ENCODE results near the gene FAM174C. TPM values are rescaled to one million over a fixed set of nuclear protein-coding genes. Genes with fewer than 3 reads are reported as not detected.
A peak's percentile ranks its signal among the peaks of the same experiment; 100 is the strongest.

FAM174C gene
- total and polyA plus RNA-seq, 2 donors, result 29.2 to 62.2 TPM

DNA sequence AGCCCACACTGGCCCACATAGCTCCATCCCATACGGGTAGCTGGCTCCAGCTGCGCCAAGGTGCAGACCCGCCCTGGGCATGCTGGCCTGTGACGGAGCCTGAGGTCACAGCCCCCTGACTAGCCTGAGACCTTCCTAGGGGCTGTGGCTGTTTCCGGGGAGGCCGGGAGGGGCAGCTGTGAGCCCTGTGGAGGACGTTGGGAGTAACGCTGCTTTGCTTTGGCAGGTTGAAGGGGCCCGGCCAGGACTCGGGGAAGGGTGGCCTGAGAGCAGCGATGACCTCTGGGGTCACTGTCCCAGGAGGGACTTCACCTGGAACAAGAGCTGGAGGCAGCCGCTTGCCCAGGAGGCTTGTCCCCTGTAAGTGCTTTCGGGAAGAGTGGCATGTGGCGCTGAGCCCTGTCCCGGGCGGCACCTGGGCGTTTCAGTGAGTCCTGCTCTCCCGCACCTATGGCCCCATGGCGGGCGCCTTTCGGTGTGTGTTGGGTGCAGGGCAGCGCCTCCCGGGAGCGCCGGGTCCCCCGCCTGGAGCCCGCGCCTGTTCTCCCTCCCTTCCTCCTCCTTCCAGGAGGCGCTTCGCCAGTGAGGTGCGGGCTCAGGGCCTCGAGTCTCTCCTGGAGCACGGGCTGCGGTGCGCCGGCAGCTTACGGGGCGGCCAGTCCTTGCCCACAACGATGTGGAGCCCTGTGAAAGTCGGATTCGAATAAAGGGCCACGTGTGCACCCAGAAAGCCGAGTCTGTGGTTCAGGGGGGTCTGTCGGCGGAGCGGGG lies 1.1 kb upstream of the FAM174C start:
- Histone ChIP-seq H3K4me3 (ENCODE audit: low read length in 2 of 2) (peak overlapping the region in 1 of 2 donors; percentile 39), H3K9me3 (ENCODE audit: control insufficient read depth in 2 of 2, insufficient read depth in 1 of 2, low read length in 1 of 2) (peaks cover 0 to 13% of the 10 kb centered on the region in 2 donors), H3K27me3 (ENCODE audit: control insufficient read depth in 2 of 2, insufficient read depth in 1 of 2, low read length in 1 of 2) (no peaks in the 10 kb centered on the region), H3K36me3 (ENCODE audit: control insufficient read depth in 2 of 2, insufficient read depth in 2 of 2, low read length in 1 of 2) (peaks cover 55 to 79% of the 10 kb centered on the region in 2 donors), H3K4me1 (ENCODE audit: control insufficient read depth in 2 of 2, insufficient read depth in 2 of 2, low read length in 2 of 2) (peaks cover 33 to 70% of the 10 kb centered on the region in 2 donors), H3K27ac (ENCODE audit: low read depth in 1 of 2, low read length in 1 of 2) (peak overlapping the region; percentile 89 to 100)
- no peak for DNase-seq (ENCODE audit: low read depth in 6 of 9, low spot score in 9 of 9)
- 95% methylated on average over 46 of the region's 46 CpGs for WGBS

DNA sequence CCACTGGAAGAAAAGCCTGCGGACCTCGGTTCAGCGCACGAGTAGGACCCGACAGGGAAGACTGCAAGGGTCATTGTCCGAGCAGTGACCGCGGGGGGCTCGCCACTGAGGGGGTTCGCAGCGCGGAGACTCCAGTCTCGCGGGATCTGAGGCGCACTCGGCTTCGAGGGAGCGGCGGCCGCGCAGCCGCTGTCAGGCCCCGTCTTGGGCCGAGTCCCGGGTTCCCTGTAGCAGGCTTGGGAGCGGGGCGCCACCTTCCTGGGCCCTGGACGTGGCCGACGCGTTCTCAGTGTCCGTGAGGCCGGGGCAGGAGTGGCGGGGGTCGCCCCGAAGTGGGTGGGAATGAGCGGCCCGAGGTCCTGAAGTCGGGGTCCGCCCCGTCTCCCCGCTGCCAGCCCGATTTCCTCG lies 474 bp upstream of the FAM174C start:
- peak overlapping the region; percentile 89 to 100 for H3K27ac ChIP-seq (ENCODE audit: low read depth in 1 of 2, low read length in 1 of 2)
- H3K9me3 ChIP-seq (ENCODE audit: control insufficient read depth in 2 of 2, insufficient read depth in 1 of 2, low read length in 1 of 2), result peaks cover 0 to 13% of the 10 kb centered on the region in 2 donors
- H3K36me3 ChIP-seq (ENCODE audit: control insufficient read depth in 2 of 2, insufficient read depth in 2 of 2, low read length in 1 of 2), result peaks cover 57 to 81% of the 10 kb centered on the region in 2 donors
- peak in 1 of 9 donors; percentile 19 for DNase-seq (ENCODE audit: low read depth in 6 of 9, low spot score in 9 of 9)
- no peaks in the 10 kb centered on the region for H3K27me3 ChIP-seq (ENCODE audit: control insufficient read depth in 2 of 2, insufficient read depth in 1 of 2, low read length in 1 of 2)
- H3K4me3 ChIP-seq (ENCODE audit: low read length in 2 of 2), result peak overlapping the region; percentile 39 to 84
- H3K4me1 ChIP-seq (ENCODE audit: control insufficient read depth in 2 of 2, insufficient read depth in 2 of 2, low read length in 2 of 2), result peaks cover 33 to 68% of the 10 kb centered on the region in 2 donors
- 68% methylated on average over 44 of the region's 44 CpGs for WGBS

DNA sequence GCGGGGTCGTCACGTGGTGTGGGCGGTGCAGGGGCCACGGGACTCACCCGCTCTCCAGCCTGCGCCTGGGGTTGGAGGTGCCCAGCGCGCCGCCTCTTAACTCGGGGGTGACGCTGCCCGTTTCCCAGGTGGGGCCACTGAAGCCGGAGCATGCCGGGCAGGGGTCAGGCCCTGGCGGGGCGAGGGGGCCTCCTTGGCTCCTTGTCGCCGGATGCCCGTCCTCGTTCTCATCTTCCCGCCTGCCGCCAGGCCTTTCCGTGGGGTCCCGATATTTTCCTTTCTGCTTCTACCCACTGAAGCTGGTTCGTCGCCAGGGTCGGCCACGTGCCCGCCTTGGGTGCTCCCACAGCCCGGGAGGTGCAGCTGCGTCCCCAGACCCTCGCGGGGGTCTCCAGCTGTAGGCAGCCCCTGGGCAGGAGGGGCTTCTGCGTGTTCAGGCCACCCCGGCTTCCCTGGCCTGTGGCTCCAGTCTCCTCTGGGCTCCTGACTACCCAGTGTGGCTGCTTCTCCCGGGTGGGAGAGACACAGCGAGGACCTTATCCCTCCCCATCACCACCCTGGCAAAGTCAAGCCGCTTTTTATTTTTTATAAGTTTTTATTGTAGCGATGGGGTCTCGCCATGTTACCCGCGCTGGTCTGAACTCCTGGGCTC lies 772 bp downstream of the FAM174C start:
- WGBS, result 5% methylated on average over 43 of the region's 43 CpGs
- peak overlapping the region; percentile 62 to 84 for H3K4me3 ChIP-seq (ENCODE audit: low read length in 2 of 2)
- DNase-seq (ENCODE audit: low read depth in 6 of 9, low spot score in 9 of 9), result no peak
- H3K27ac ChIP-seq (ENCODE audit: low read depth in 1 of 2, low read length in 1 of 2), result peak overlapping the region; percentile 96 to 100
- H3K27me3 ChIP-seq (ENCODE audit: control insufficient read depth in 2 of 2, insufficient read depth in 1 of 2, low read length in 1 of 2), result no peaks in the 10 kb centered on the region
- peaks cover 0 to 8% of the 10 kb centered on the region in 2 donors for H3K9me3 ChIP-seq (ENCODE audit: control insufficient read depth in 2 of 2, insufficient read depth in 1 of 2, low read length in 1 of 2)
- H3K4me1 ChIP-seq (ENCODE audit: control insufficient read depth in 2 of 2, insufficient read depth in 2 of 2, low read length in 2 of 2), result peaks cover 22 to 55% of the 10 kb centered on the region in 2 donors
- H3K36me3 ChIP-seq (ENCODE audit: control insufficient read depth in 2 of 2, insufficient read depth in 2 of 2, low read length in 1 of 2), result peaks cover 52 to 69% of the 10 kb centered on the region in 2 donors

DNA sequence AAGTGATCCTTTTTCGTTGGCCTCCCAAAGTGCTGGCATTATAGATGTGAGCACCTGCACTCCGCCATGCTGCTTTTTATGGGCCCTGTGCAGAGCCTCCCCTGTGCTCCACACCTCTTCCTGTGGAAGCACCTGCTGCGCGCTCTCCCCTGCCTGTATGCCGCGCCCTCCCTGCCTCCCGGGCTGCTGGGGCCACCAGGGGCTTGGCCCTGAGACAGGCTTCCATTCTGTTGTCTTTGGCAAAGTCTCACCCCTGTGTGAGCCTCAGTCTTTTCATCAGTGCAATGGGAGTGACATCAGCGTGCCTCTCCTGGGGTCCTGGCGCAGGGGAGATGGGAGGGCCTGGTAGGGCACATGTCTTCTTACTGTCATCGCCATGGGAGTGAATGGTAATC lies 1.3 kb downstream of the FAM174C start:
- Histone ChIP-seq H3K36me3 (ENCODE audit: control insufficient read depth in 2 of 2, insufficient read depth in 2 of 2, low read length in 1 of 2) (peaks cover 47 to 64% of the 10 kb centered on the region in 2 donors), H3K27me3 (ENCODE audit: control insufficient read depth in 2 of 2, insufficient read depth in 1 of 2, low read length in 1 of 2) (no peaks in the 10 kb centered on the region), H3K27ac (ENCODE audit: low read depth in 1 of 2, low read length in 1 of 2) (peak overlapping the region; percentile 96 to 100), H3K9me3 (ENCODE audit: control insufficient read depth in 2 of 2, insufficient read depth in 1 of 2, low read length in 1 of 2) (peaks cover 0 to 8% of the 10 kb centered on the region in 2 donors), H3K4me3 (ENCODE audit: low read length in 2 of 2) (peak overlapping the region; percentile 62 to 84), H3K4me1 (ENCODE audit: control insufficient read depth in 2 of 2, insufficient read depth in 2 of 2, low read length in 2 of 2) (peaks cover 18 to 50% of the 10 kb centered on the region in 2 donors)
- 32% methylated on average over 10 of the region's 10 CpGs for WGBS
- peak in 2 of 9 donors; percentile 59 to 74 for DNase-seq (ENCODE audit: low read depth in 6 of 9, low spot score in 9 of 9)

DNA sequence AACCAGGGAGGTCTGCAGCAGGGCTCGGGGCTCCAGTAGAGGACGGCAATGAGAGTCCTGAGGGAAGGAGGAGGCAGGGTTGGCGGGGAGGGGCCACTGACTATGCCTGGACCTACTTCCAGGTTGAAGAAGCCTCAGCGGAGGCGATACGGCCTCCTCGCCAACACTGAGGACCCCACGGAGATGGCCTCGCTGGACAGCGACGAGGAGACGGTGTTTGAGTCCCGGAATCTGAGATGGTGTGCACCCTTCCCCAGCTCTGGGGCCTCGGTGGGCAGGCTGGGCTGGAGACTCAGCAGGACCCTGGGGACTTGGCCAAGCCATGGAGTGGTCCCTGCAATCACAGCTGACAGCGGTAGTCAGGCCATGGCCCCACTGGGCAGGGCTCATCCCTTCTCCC lies 1.7 kb downstream of the FAM174C start:
- Histone ChIP-seq H3K27ac (ENCODE audit: low read depth in 1 of 2, low read length in 1 of 2) (peak overlapping the region; percentile 96 to 100), H3K4me1 (ENCODE audit: control insufficient read depth in 2 of 2, insufficient read depth in 2 of 2, low read length in 2 of 2) (peaks cover 18 to 46% of the 10 kb centered on the region in 2 donors), H3K9me3 (ENCODE audit: control insufficient read depth in 2 of 2, insufficient read depth in 1 of 2, low read length in 1 of 2) (peaks cover 0 to 8% of the 10 kb centered on the region in 2 donors), H3K4me3 (ENCODE audit: low read length in 2 of 2) (no peak overlapping the region), H3K36me3 (ENCODE audit: control insufficient read depth in 2 of 2, insufficient read depth in 2 of 2, low read length in 1 of 2) (peaks cover 42 to 59% of the 10 kb centered on the region in 2 donors), H3K27me3 (ENCODE audit: control insufficient read depth in 2 of 2, insufficient read depth in 1 of 2, low read length in 1 of 2) (no peaks in the 10 kb centered on the region)
- WGBS, result 96% methylated on average over 15 of the region's 15 CpGs
- no peak for DNase-seq (ENCODE audit: low read depth in 6 of 9, low spot score in 9 of 9)

DNA sequence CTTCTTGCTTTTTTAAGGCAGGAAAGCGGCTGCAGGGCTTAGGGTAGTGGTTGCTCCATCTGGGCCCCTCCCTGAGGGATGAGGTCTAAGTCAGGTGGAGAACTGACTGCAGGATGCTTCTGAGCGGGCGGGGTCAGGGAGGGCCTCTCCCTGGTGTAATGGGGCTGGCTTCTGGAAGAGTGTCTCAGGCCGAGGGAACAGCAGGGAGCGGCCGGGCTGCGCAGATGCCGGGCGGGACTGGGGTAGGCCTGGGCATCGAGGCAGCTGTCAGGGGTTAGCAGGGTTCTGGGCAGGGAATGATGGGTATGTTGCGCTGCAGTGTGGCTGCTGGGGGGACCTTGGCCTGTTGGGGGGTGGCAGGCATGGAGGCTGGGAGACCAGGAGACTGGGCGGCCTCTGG lies 2.7 kb downstream of the FAM174C start:
- peaks cover 35 to 49% of the 10 kb centered on the region in 2 donors for H3K36me3 ChIP-seq (ENCODE audit: control insufficient read depth in 2 of 2, insufficient read depth in 2 of 2, low read length in 1 of 2)
- H3K4me1 ChIP-seq (ENCODE audit: control insufficient read depth in 2 of 2, insufficient read depth in 2 of 2, low read length in 2 of 2), result peaks cover 18 to 37% of the 10 kb centered on the region in 2 donors
- DNase-seq (ENCODE audit: low read depth in 6 of 9, low spot score in 9 of 9), result no peak

DNA sequence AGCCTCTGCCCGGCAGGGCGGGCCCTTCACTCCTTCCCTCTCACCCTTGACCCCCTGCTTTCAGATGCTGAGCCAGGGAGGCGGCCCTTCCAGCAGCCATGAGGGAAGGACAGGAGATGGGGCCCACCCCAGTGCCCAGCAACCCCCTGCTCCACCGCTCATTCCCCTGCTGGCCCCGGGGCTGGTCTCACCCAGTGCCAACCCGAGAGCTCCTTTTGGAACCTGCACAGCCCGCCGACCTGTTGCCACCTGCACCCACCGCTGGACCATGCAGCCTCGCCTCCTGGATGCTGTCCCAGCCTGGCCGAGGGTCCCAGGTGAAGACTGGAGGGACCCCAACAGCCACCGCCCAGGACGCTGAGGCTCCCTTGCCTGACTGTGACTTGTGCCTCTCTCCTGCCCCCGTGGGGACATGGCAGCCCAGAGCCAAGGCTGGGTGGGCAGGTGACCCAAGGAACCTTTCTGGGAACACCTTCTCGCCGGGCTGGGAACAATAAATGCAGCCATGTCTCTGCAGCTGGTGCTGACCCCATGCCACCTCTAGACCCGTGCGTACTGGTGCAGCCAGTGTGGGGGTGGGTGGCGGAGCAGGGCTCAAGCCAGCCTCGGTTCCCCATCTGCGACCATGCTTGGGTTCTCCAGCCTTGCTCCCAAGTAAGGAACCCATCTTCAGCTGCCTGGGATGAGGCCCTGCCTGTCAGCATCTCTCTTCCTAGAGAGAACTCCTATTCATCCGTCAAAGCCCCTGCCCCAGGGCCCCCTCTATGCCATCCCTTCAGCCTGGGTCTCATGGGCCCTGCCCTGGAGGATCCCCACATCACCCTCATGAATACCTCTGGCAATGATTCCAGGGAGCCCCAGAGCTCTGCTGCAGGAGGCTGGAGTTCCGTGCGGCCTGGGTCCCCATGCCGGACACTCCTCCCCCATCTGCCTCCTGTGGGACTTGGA lies 3.7 kb downstream of the FAM174C start:
- Histone ChIP-seq H3K4me3 (ENCODE audit: low read length in 2 of 2) (no peak overlapping the region), H3K27me3 (ENCODE audit: control insufficient read depth in 2 of 2, insufficient read depth in 1 of 2, low read length in 1 of 2) (peaks cover 10 to 15% of the 10 kb centered on the region in 2 donors), H3K9me3 (ENCODE audit: control insufficient read depth in 2 of 2, insufficient read depth in 1 of 2, low read length in 1 of 2) (peaks cover 0 to 8% of the 10 kb centered on the region in 2 donors), H3K4me1 (ENCODE audit: control insufficient read depth in 2 of 2, insufficient read depth in 2 of 2, low read length in 2 of 2) (peaks cover 17 to 29% of the 10 kb centered on the region in 2 donors), H3K36me3 (ENCODE audit: control insufficient read depth in 2 of 2, insufficient read depth in 2 of 2, low read length in 1 of 2) (peaks cover 26 to 40% of the 10 kb centered on the region in 2 donors), H3K27ac (ENCODE audit: low read depth in 1 of 2, low read length in 1 of 2) (no peak overlapping the region)
- DNase-seq (ENCODE audit: low read depth in 6 of 9, low spot score in 9 of 9), result no peak
- 97% methylated on average over 25 of the region's 25 CpGs for WGBS

More for the DNA sequence above, 2.7 kb downstream of the FAM174C start:
- H3K9me3 ChIP-seq (ENCODE audit: control insufficient read depth in 2 of 2, insufficient read depth in 1 of 2, low read length in 1 of 2), result peaks cover 0 to 8% of the 10 kb centered on the region in 2 donors
- no peak overlapping the region for H3K27ac ChIP-seq (ENCODE audit: low read depth in 1 of 2, low read length in 1 of 2)
- WGBS, result 94% methylated on average over 12 of the region's 12 CpGs
- no peak overlapping the region for H3K4me3 ChIP-seq (ENCODE audit: low read length in 2 of 2)
- peaks cover 1 to 6% of the 10 kb centered on the region in 2 donors for H3K27me3 ChIP-seq (ENCODE audit: control insufficient read depth in 2 of 2, insufficient read depth in 1 of 2, low read length in 1 of 2)

DNA sequence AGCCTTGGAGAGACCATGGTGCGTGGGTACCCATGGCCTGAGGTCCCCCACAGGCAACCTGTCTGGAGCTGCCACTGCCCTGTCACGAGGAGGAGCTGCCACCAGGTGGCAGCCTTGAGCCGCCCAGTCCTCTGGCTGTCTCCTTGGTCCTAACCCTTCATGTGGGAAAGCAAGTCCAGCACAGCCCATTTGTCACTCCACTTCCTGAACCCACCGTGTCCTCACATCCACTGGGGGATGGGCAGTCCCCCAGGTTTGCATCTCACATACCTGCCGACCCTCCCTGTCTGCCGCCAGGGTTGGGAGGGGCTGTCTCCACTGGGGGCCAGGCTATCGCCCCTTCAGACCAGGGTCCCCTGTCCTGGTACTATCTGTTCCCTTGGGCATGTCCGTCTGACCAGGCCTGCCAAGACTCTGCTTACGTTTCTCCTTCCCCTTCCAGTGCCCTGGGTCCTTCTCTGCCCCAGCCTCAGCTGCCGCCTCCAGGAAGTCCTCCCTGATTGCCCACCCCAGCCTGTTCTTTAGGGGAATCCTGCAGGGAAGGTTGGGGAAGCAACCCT lies 4.5 kb downstream of the FAM174C start:
- 57% methylated on average over 10 of the region's 10 CpGs for WGBS
- peak in 4 of 9 donors; percentile 73 to 89 (median 80) for DNase-seq (ENCODE audit: low read depth in 6 of 9, low spot score in 9 of 9)
- Histone ChIP-seq H3K27me3 (ENCODE audit: control insufficient read depth in 2 of 2, insufficient read depth in 1 of 2, low read length in 1 of 2) (peaks cover 19 to 23% of the 10 kb centered on the region in 2 donors), H3K27ac (ENCODE audit: low read depth in 1 of 2, low read length in 1 of 2) (no peak overlapping the region), H3K4me3 (ENCODE audit: low read length in 2 of 2) (no peak overlapping the region), H3K9me3 (ENCODE audit: control insufficient read depth in 2 of 2, insufficient read depth in 1 of 2, low read length in 1 of 2) (peaks cover 0 to 3% of the 10 kb centered on the region in 2 donors), H3K4me1 (ENCODE audit: control insufficient read depth in 2 of 2, insufficient read depth in 2 of 2, low read length in 2 of 2) (peaks cover 14 to 20% of the 10 kb centered on the region in 2 donors), H3K36me3 (ENCODE audit: control insufficient read depth in 2 of 2, insufficient read depth in 2 of 2, low read length in 1 of 2) (peaks cover 17 to 31% of the 10 kb centered on the region in 2 donors)
